K562 (cell line): ENCODE results near the gene CDK11B.

Experiments used
- CTCF ChIP-seq, 3 experiments: IDR thresholded peaks in 2 of 3; conservative IDR thresholded peaks in 1 of 3; 2 replicates each; pipeline ENCODE4 v1.5.1; 2011 to 2012; ENCODE audit warnings: low read length in 3 of 3, mild to moderate bottlenecking in 3 of 3, control low read depth in 2 of 3, improper control_type of control experiment in 1 of 3, inconsistent platforms in 1 of 3, low read depth in 1 of 3, mixed read lengths in 1 of 3, moderate library complexity in 1 of 3; ENCODE audit not compliant: insufficient read depth in 2 of 3
- EGR1 ChIP-seq: fragments of 450-650 bp; conservative IDR thresholded peaks from 2 replicates; pipeline ENCODE4 v1.6.1; 2017; ENCODE audit warnings: mild to moderate bottlenecking
- ELF4 ChIP-seq: fragments of 450-650 bp; formaldehyde crosslinking; IDR thresholded peaks from 2 replicates; pipeline ENCODE4 v1.4.0; 2022; ENCODE audit warnings: missing genetic modification characterization
- EP300 ChIP-seq: IDR thresholded peaks from 2 replicates; pipeline ENCODE4 v1.6.1; 2012; ENCODE audit warnings: low read length, improper control_type of control experiment
- HEY1 ChIP-seq: fragments of 250-450 bp; sonication (Bioruptor Pico); IDR thresholded peaks from 2 replicates; pipeline ENCODE4 v1.5.0; 2020; ENCODE audit warnings: mild to moderate bottlenecking, moderate library complexity, borderline replicate concordance
- KAT2B ChIP-seq: IDR thresholded peaks from one replicate; pipeline ENCODE4 v1.6.1; 2012; ENCODE audit warnings: low read depth, mild to moderate bottlenecking, control low read depth, inconsistent platforms, low read length, moderate library complexity
- PHB2 ChIP-seq: fragments of 450-650 bp; IDR thresholded peaks from 2 replicates; pipeline ENCODE4 v1.6.1; 2017; ENCODE audit warnings: low read depth
- PHTF2 ChIP-seq: fragments of 250-450 bp; sonication (Bioruptor Pico); IDR thresholded peaks from 2 replicates; pipeline ENCODE4 v1.5.0; 2021; ENCODE audit warnings: mild to moderate bottlenecking
- POLR2A ChIP-seq: fragments of 450-650 bp; conservative IDR thresholded peaks from 2 replicates; pipeline ENCODE4 v1.6.1; 2016
- TBL1XR1 ChIP-seq, 2 experiments: IDR thresholded peaks; 2 replicates each; pipeline ENCODE4 v1.6.1; 2012; ENCODE audit warnings: improper control_type of control experiment in 2 of 2, low read length in 2 of 2, mild to moderate bottlenecking in 1 of 2
- YY1 ChIP-seq, 3 experiments: IDR thresholded peaks; 2 replicates each; pipeline ENCODE4 v1.6.1; 2011; ENCODE audit warnings: low read length in 2 of 3, mild to moderate bottlenecking in 2 of 3, moderate library complexity in 2 of 3, borderline replicate concordance in 1 of 3, control low read depth in 1 of 3, low read depth in 1 of 3; ENCODE audit not compliant: insufficient read depth in 3 of 3, insufficient replicate concordance in 2 of 3, control insufficient read depth in 1 of 3, insufficient read length in 1 of 3; ENCODE audit errors: extremely low read depth in 1 of 3
- ZNF224 ChIP-seq: sonication (generic); formaldehyde crosslinking; IDR thresholded peaks from 2 replicates; pipeline ENCODE4 v1.8.0; 2022; ENCODE audit warnings: mild to moderate bottlenecking, missing genetic modification reagents
- ZNF668 ChIP-seq: fragments of 250-450 bp; sonication (Bioruptor Pico); IDR thresholded peaks from 2 replicates; pipeline ENCODE4 v1.8.0; 2022; ENCODE audit warnings: mild to moderate bottlenecking, inconsistent platforms

- TF ChIP-seq PHTF2 (CRISPR knock-in tag) = no peak
- no peak for TF ChIP-seq EP300
- TF ChIP-seq EGR1 = no peak
- no peak for TF ChIP-seq KAT2B
- TF ChIP-seq POLR2A = no peak
- no peak for TF ChIP-seq HEY1 (CRISPR knock-in tag)
- no peak for TF ChIP-seq CTCF (IDR thresholded peaks at IDR 0.05 in 2 of 3, conservative IDR thresholded peaks at IDR 0.05 in 1 of 3; ENCODE audit: insufficient read depth in 2 of 3, low read depth in 1 of 3, low read length in 3 of 3)
- TF ChIP-seq PHB2 = no peak
- TF ChIP-seq ELF4 (CRISPR knock-in tag) = no peak
- no peak for TF ChIP-seq YY1 (IDR thresholded peaks at IDR 0.05; ENCODE audit: borderline replicate concordance in 1 of 3, control insufficient read depth in 1 of 3, extremely low read depth in 1 of 3, insufficient read depth in 3 of 3, insufficient read length in 1 of 3, insufficient replicate concordance in 2 of 3, low read depth in 1 of 3, low read length in 2 of 3)
- TF ChIP-seq ZNF668 (CRISPR knock-in tag) = no peak
- TF ChIP-seq ZNF224 (CRISPR knock-in tag) = no peak
- TF ChIP-seq TBL1XR1 (IDR thresholded peaks at IDR 0.05; ENCODE audit: low read length in 2 of 2) = no peak
These were observed 24.5 kb upstream of the CDK11B start for GRCh38 chr1:1683104-1683905.
